ENCODE data around the gene GAB1.

Gene GAB1

DNA sequence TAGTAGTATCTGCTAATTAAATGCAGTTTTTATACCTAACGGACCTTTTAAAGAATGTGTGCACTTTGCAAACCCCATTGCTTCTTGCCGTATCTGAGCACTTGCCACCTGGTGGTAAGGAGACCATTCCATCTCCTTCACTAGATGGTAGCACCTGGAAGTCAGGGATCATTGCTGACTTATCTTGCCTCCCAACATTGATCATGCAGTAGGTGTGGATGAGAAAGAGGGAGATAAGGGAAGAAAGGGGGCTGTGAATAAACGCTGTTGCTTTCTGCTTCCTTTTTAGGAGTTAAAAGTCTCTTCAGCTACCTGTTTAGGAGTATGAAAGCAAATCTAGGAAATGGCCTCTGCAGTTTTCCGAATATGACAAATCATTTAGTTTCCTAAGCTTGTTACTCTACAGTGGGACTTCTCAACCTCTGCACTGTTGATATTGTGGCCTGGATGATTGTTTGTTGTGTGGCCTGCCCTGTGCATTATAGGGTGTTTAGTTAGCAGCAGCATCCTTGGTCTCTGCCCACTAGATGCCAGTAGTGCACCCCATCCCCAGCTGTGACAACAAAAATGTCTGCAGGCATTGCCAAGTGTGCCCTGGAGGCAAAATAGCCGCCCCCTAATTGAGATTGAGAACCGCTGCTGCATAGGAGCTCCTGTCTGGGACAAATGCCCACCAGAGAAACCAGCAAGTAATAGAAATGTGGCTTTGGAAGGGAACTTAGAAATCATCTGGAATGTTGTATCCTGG lies 38.8 kb downstream of the GAB1 start:
- ATAC-seq, result peak; percentile 89
- TF ChIP-seq ESRRG (CRISPR knock-in tag; IDR thresholded peaks at IDR 0.05) (no peak), OSR1 (CRISPR knock-in tag; IDR thresholded peaks at IDR 0.05) (no peak), ZC3H10 (CRISPR knock-in tag; IDR thresholded peaks at IDR 0.05) (no peak), ZFP3 (CRISPR knock-in tag; IDR thresholded peaks at IDR 0.05) (peak; percentile 94), ISL1 (CRISPR knock-in tag; IDR thresholded peaks at IDR 0.05) (no peak)
- TF ChIP-seq, protein P1, sequence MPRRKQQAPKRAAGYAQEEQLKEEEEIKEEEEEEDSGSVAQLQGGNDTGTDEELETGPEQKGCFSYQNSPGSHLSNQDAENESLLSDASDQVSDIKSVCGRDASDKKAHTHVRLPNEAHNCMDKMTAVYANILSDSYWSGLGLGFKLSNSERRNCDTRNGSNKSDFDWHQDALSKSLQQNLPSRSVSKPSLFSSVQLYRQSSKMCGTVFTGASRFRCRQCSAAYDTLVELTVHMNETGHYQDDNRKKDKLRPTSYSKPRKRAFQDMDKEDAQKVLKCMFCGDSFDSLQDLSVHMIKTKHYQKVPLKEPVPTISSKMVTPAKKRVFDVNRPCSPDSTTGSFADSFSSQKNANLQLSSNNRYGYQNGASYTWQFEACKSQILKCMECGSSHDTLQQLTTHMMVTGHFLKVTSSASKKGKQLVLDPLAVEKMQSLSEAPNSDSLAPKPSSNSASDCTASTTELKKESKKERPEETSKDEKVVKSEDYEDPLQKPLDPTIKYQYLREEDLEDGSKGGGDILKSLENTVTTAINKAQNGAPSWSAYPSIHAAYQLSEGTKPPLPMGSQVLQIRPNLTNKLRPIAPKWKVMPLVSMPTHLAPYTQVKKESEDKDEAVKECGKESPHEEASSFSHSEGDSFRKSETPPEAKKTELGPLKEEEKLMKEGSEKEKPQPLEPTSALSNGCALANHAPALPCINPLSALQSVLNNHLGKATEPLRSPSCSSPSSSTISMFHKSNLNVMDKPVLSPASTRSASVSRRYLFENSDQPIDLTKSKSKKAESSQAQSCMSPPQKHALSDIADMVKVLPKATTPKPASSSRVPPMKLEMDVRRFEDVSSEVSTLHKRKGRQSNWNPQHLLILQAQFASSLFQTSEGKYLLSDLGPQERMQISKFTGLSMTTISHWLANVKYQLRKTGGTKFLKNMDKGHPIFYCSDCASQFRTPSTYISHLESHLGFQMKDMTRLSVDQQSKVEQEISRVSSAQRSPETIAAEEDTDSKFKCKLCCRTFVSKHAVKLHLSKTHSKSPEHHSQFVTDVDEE (CRISPR knock-in tag; IDR thresholded peaks at IDR 0.05), result no peak

DNA sequence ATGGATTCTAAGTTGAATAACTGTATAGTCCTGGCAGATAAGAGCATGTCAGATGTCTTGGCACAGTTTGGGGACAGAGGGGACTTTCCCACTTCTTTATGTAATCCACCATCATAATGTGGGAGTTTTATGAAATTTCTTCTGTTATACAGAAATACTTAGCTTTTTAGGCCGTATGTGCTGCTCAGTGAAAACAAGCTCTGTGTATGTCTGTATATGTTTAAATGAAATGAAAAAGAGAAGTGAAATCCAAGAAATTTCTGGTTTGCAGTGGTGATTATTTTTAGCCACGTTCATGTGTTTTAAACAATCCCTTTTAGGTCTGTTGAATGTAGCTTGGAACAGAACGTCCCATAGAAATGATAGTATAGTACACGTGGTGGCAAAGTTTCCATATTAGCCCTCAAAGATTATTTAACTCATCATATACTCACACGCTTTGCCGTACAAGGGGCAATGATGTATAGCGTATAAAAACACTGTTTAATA lies 41.0 kb downstream of the GAB1 start:
- ATAC-seq, result no peak
- TF ChIP-seq, protein P1 (CRISPR knock-in tag; IDR thresholded peaks at IDR 0.05), result no peak
- TF ChIP-seq RARB (CRISPR knock-in tag; IDR thresholded peaks at IDR 0.05), result no peak
- TF ChIP-seq TOX (CRISPR knock-in tag; IDR thresholded peaks at IDR 0.05; ENCODE audit: borderline replicate concordance), result no peak
- no peak for TF ChIP-seq ZC3H10 (CRISPR knock-in tag; IDR thresholded peaks at IDR 0.05)
- TF ChIP-seq ISL1 (CRISPR knock-in tag; IDR thresholded peaks at IDR 0.05), result no peak
- TF ChIP-seq ZNF8 (CRISPR knock-in tag; IDR thresholded peaks at IDR 0.05), result no peak
- TF ChIP-seq, protein P2, sequence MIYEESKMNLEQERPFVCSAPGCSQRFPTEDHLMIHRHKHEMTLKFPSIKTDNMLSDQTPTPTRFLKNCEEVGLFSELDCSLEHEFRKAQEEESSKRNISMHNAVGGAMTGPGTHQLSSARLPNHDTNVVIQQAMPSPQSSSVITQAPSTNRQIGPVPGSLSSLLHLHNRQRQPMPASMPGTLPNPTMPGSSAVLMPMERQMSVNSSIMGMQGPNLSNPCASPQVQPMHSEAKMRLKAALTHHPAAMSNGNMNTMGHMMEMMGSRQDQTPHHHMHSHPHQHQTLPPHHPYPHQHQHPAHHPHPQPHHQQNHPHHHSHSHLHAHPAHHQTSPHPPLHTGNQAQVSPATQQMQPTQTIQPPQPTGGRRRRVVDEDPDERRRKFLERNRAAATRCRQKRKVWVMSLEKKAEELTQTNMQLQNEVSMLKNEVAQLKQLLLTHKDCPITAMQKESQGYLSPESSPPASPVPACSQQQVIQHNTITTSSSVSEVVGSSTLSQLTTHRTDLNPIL (CRISPR knock-in tag; IDR thresholded peaks at IDR 0.05; ENCODE audit: low read depth), result no peak
- no peak for TF ChIP-seq BACH2 (CRISPR knock-in tag; IDR thresholded peaks at IDR 0.05; ENCODE audit: borderline replicate concordance)
- no peak for TF ChIP-seq ZFP3 (CRISPR knock-in tag; IDR thresholded peaks at IDR 0.05)
- TF ChIP-seq, protein P3, sequence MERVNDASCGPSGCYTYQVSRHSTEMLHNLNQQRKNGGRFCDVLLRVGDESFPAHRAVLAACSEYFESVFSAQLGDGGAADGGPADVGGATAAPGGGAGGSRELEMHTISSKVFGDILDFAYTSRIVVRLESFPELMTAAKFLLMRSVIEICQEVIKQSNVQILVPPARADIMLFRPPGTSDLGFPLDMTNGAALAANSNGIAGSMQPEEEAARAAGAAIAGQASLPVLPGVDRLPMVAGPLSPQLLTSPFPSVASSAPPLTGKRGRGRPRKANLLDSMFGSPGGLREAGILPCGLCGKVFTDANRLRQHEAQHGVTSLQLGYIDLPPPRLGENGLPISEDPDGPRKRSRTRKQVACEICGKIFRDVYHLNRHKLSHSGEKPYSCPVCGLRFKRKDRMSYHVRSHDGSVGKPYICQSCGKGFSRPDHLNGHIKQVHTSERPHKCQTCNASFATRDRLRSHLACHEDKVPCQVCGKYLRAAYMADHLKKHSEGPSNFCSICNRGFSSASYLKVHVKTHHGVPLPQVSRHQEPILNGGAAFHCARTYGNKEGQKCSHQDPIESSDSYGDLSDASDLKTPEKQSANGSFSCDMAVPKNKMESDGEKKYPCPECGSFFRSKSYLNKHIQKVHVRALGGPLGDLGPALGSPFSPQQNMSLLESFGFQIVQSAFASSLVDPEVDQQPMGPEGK (CRISPR knock-in tag; IDR thresholded peaks at IDR 0.05; ENCODE audit: borderline replicate concordance), result no peak
- TF ChIP-seq, protein P4, sequence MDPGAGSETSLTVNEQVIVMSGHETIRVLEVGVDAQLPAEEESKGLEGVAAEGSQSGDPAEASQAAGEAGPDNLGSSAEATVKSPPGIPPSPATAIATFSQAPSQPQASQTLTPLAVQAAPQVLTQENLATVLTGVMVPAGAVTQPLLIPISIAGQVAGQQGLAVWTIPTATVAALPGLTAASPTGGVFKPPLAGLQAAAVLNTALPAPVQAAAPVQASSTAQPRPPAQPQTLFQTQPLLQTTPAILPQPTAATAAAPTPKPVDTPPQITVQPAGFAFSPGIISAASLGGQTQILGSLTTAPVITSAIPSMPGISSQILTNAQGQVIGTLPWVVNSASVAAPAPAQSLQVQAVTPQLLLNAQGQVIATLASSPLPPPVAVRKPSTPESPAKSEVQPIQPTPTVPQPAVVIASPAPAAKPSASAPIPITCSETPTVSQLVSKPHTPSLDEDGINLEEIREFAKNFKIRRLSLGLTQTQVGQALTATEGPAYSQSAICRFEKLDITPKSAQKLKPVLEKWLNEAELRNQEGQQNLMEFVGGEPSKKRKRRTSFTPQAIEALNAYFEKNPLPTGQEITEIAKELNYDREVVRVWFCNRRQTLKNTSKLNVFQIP (CRISPR knock-in tag; IDR thresholded peaks at IDR 0.05; ENCODE audit: borderline replicate concordance, low read depth), result no peak
- TF ChIP-seq ZFP30 (CRISPR knock-in tag; IDR thresholded peaks at IDR 0.05), result no peak
- TF ChIP-seq CSDC2 (CRISPR knock-in tag; IDR thresholded peaks at IDR 0.05), result no peak
- no peak for TF ChIP-seq TCF4 (CRISPR knock-in tag; IDR thresholded peaks at IDR 0.05; ENCODE audit: borderline replicate concordance)
- no peak for TF ChIP-seq ZNF565 (CRISPR knock-in tag; conservative IDR thresholded peaks at IDR 0.05; ENCODE audit: low read depth)
- TF ChIP-seq ZNF70 (CRISPR knock-in tag; IDR thresholded peaks at IDR 0.05), result no peak
- TF ChIP-seq PPARA (CRISPR knock-in tag; IDR thresholded peaks at IDR 0.05; ENCODE audit: borderline replicate concordance), result no peak
- TF ChIP-seq SNAI2 (CRISPR knock-in tag; IDR thresholded peaks at IDR 0.05), result no peak
